Thyroid gland (tissue), 4 donors: Measurements from ENCODE around the gene PCIF1. TPM values are rescaled to one million over a fixed set of nuclear protein-coding genes. Genes with fewer than 3 reads are reported as not detected.

ENCODE experiments used
- DNase-seq, 2 donors: peaks; one replicate each; pipeline ENCODE4 v3.0.0-alpha.2; 2019
- H3K27ac ChIP-seq, 3 donors: fragments of 200-600 bp; sonication (generic); 1 replicate in 2 of 3; 2 replicates in 1 of 3; pipeline ENCODE4 v1.5.1; 2016 to 2019; ENCODE audit warnings: mild to moderate bottlenecking in 1 of 3, moderate library complexity in 1 of 3
- H3K27me3 ChIP-seq: fragments of 200-600 bp; sonication (generic); one replicate; pipeline ENCODE4 v1.5.1; 2019
- H3K36me3 ChIP-seq, 2 donors: fragments of 200-600 bp; sonication (generic); one replicate each; pipeline ENCODE4 v1.5.1; 2016 to 2019
- H3K4me1 ChIP-seq, 2 donors: fragments of 200-600 bp; sonication (generic); one replicate each; pipeline ENCODE4 v1.5.1; 2017 to 2019
- H3K4me3 ChIP-seq, 3 donors: fragments of 200-600 bp; sonication (generic); replicated peaks in 1 of 3; 1 replicate in 2 of 3; 2 replicates in 1 of 3; pipeline ENCODE4 v1.5.1; 2016; ENCODE audit warnings: mild to moderate bottlenecking in 1 of 3
- H3K9me3 ChIP-seq: fragments of 200-600 bp; sonication (generic); one replicate; pipeline ENCODE4 v1.5.1; 2017
- CTCF ChIP-seq, 6 experiments: fragments of 200-600 bp in 3 of 6; fragments of 450-650 bp in 3 of 6; sonication (generic) in 3 of 6; IDR thresholded peaks; one replicate each; pipeline ENCODE4 v1.5.1; 2016 to 2019; ENCODE audit warnings: antibody characterized with exemption in 6 of 6, mild to moderate bottlenecking in 2 of 6, inconsistent platforms in 1 of 6, moderate library complexity in 1 of 6
- POLR2A ChIP-seq, 2 donors: fragments of 450-650 bp; IDR thresholded peaks; one replicate each; pipeline ENCODE4 v1.6.1; 2017; ENCODE audit warnings: antibody characterized with exemption in 2 of 2, mild to moderate bottlenecking in 2 of 2, moderate library complexity in 1 of 2
- WGBS, 2 donors: methylation state at CpG; one replicate each; pipeline ENCODE4 v1.1.5; 2017; 5-methylcytosine and 5-hydroxymethylcytosine counted together
- intact Hi-C: fragments of 100-400 bp; cut with DNase I; formaldehyde crosslinking; loops from one replicate; pipeline ENCODE4 v1.15.1; 2023
- total RNA-seq, 4 donors: library from RNA; depleted of rRNA; stranded (reverse); fragments of >200 nt; gene quantifications; one replicate each; pipeline ENCODE4 v1.2.3, GENCODE V29; 2016

Gene PCIF1
- total RNA-seq, 4 donors from 2014 or later: 28.1 to 63.6 (median 49.1) TPM

DNA sequence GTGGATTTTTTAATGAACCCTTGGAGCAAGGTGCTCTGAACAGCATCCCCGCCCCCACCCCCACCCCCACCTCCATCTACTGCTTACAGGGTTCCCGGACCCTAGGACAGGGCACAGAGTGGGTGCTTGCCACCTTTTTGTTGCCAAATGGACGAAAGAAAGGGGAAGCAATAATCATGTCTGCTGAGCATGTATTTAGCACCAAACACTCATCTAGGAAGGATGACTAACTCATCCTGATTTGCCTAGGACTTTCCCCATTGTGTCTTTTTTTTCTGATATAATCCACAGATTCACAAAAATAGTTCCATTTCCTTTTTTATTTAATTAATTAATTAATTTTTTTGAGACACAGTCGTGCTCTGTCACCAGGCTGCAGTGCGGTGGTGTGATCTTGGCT, 21.4 kb upstream of the PCIF1 start:
- no peak overlapping the region for H3K27ac ChIP-seq
- no peak for TF ChIP-seq CTCF (IDR thresholded peaks at IDR 0.05)
- no peak for TF ChIP-seq POLR2A (IDR thresholded peaks at IDR 0.05)
- peaks cover 8 to 27% of the 10 kb centered on the region in 2 donors for H3K4me1 ChIP-seq
- no peak for DNase-seq
- WGBS, 2 donors: 55 to 57% methylated on average over 5 of the region's 5 CpGs
- no peaks in the 10 kb centered on the region for H3K9me3 ChIP-seq
- H3K4me3 ChIP-seq: no peak overlapping the region
- intact Hi-C loops: no loop called here
- H3K36me3 ChIP-seq: no peaks in the 10 kb centered on the region
- no peaks in the 10 kb centered on the region for H3K27me3 ChIP-seq

DNA sequence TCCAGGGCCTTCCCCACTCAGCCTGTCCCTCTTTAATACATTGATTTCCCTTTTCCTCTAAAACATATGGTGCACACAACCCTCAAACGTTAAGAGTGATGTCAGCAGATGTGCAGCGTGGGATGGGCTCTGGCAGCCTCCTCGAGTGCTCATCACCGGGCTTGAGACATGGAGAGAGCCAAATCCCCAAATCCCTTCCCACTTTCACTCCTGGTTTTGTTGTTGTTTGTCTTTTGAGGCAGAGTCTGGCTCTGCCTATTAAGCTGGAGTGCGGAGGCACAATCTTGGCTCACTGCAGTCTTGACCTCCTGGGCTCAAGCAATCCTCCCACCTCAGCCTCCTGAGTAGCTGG, 16.7 kb upstream of the PCIF1 start:
- no peaks in the 10 kb centered on the region for H3K27me3 ChIP-seq
- peaks cover 0 to 24% of the 10 kb centered on the region in 2 donors for H3K4me1 ChIP-seq
- TF ChIP-seq CTCF (IDR thresholded peaks at IDR 0.05): no peak
- TF ChIP-seq POLR2A (IDR thresholded peaks at IDR 0.05): no peak
- intact Hi-C loops: no loop called here
- 65 to 66% methylated on average over 5 of the region's 5 CpGs for WGBS, 2 donors
- H3K36me3 ChIP-seq: no peaks in the 10 kb centered on the region
- no peak for DNase-seq
- peak overlapping the region in 2 of 3 donors; percentile 50 to 61 for H3K27ac ChIP-seq
- no peaks in the 10 kb centered on the region for H3K9me3 ChIP-seq
- H3K4me3 ChIP-seq: no peak overlapping the region

DNA sequence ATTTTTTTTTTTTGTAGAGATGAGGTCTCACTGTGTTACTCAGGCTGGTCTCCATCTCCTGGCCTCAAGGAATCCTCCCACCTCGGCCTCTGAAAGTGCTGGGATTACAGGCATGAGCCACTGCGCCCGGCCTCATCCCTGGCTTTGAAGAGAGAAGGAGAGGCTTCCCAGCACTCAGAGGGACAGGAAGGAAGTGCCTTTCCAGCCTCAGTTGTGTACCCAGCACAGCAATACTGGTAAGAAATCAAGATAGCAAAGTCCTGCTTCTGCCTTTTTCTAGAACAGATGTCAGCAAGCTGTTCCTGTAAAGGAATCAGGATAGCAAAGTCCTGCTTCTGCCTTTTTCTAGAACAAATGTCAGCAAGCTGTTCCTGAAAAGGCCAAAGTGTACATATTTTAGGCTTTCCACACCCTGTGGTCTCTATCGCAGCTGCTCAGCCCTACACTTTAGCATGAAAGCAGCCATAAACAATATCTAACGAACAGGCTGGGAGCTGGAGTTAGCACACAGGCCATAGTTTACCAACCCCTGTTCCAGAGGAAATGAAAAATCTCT, 16.2 kb upstream of the PCIF1 start:
- Histone ChIP-seq H3K4me3 (no peak overlapping the region), H3K36me3 (no peaks in the 10 kb centered on the region), H3K27ac (peak overlapping the region; percentile 13 to 61 (median 50)), H3K4me1 (peaks cover 0 to 20% of the 10 kb centered on the region in 2 donors), H3K27me3 (no peaks in the 10 kb centered on the region), H3K9me3 (no peaks in the 10 kb centered on the region)
- no peak for TF ChIP-seq POLR2A (IDR thresholded peaks at IDR 0.05)
- TF ChIP-seq CTCF (IDR thresholded peaks at IDR 0.05): no peak
- intact Hi-C loops: no loop called here
- WGBS, 2 donors: 75 to 79% methylated on average over 5 of the region's 5 CpGs
- no peak for DNase-seq

DNA sequence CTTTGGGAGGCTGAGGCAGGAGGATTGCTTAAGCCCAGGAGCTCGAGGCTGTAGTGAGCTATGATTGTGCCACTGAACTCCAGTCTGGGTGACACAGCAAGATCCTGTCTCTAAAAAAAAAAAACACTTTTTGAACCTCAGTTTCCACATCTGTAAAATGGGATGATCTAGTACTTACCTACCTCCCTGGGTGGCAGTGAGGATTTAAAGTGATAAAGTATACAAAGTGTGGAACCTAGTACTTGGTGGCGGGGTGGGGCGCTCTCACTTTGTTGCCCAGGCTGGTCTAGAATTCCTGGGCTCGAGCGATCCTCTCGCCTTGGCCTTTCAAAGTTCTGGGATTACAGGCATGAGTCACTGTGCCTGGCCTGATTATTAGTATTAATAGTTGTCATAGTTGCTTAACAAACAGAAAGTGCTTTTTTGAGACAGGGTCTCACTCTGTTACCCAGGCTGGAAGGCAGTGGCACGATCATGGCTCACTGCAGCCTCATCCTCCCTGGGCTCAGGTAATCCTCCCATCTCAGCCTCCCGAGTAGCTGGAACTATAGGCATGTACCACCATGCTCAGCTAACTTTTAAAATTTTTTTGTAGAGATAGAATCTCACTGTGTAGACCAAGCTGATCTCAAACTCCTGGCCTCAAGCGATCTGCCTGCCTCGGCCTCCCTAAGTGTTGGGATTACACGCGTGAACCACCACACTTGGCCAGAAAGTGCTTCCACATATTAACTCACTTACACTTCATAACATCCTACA, 15.5 kb upstream of the PCIF1 start:
- peaks cover under 1 to 22% of the 10 kb centered on the region in 2 donors for H3K4me1 ChIP-seq
- WGBS, 2 donors: 81 to 88% methylated on average over 12 of the region's 12 CpGs
- no peak for TF ChIP-seq POLR2A (IDR thresholded peaks at IDR 0.05)
- no peak for TF ChIP-seq CTCF (IDR thresholded peaks at IDR 0.05)
- H3K9me3 ChIP-seq: no peaks in the 10 kb centered on the region
- peak overlapping the region; percentile 39 to 61 (median 50) for H3K27ac ChIP-seq
- no peak overlapping the region for H3K4me3 ChIP-seq
- no peaks in the 10 kb centered on the region for H3K27me3 ChIP-seq
- DNase-seq: no peak
- H3K36me3 ChIP-seq: no peaks in the 10 kb centered on the region
- intact Hi-C loops: no loop called here
